Measurements from ENCODE around the gene HIPK1.

DNA sequence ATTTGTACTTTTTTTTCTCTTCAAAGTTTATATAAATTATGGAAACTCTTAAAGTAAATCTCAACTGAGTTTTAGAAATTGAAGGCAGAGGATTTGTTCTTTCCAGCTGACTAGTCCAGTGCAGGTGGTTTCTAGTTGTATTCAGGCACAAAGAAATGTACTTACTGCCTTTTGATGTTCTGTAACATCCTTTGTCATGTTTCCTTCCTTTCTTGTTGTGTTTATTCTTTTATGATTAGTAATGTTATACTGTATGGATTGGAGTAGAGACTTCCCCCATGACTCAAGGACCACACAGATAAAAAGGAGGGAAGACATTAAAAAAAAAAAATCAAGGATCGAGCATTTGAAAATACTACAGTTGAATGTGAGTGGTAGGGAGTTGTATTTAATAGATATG lies 8.0 kb downstream of the HIPK1 start:
- TF ChIP-seq CTCF (IDR thresholded peaks at IDR 0.05) (no peak), POLR2A (IDR thresholded peaks at IDR 0.05) (no peak)
